HG02610 (cell line): ENCODE results near the gene GPR37L1.

Source experiments
- ATAC-seq: cut with Tn5 transposase; IDR thresholded peaks from one replicate; pipeline ENCODE4 v1.9.1; 2021; ENCODE audit warnings: mild to moderate bottlenecking, moderate library complexity; ENCODE audit not compliant: unreplicated experiment

The GPR37L1 gene, protein sequence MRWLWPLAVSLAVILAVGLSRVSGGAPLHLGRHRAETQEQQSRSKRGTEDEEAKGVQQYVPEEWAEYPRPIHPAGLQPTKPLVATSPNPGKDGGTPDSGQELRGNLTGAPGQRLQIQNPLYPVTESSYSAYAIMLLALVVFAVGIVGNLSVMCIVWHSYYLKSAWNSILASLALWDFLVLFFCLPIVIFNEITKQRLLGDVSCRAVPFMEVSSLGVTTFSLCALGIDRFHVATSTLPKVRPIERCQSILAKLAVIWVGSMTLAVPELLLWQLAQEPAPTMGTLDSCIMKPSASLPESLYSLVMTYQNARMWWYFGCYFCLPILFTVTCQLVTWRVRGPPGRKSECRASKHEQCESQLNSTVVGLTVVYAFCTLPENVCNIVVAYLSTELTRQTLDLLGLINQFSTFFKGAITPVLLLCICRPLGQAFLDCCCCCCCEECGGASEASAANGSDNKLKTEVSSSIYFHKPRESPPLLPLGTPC

DNA sequence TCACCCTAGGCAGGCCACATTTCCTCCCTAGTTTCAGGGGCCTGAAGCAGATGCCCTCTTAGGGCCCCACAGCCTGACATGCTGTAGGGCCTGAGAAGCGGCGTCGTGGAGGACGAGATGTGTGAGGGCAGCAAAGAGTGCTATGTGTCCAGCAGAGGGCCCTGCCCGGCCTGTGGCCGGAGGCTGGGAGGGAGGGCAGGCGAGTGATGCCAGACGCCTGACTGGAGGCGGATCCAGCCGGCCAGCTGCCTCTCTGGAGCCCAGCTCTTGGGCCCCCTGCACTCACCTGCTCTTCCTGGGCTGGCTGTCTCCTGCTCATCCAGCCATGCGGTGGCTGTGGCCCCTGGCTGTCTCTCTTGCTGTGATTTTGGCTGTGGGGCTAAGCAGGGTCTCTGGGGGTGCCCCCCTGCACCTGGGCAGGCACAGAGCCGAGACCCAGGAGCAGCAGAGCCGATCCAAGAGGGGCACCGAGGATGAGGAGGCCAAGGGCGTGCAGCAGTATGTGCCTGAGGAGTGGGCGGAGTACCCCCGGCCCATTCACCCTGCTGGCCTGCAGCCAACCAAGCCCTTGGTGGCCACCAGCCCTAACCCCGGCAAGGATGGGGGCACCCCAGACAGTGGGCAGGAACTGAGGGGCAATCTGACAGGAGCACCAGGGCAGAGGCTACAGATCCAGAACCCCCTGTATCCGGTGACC is at the start of gene GPR37L1:
TSS of gene GPR37L1 (plus strand) at position 279 of the 697 bp plus-strand sequence. CDS start at position 326, 47 bp downstream.
- ATAC-seq, result no peak

DNA sequence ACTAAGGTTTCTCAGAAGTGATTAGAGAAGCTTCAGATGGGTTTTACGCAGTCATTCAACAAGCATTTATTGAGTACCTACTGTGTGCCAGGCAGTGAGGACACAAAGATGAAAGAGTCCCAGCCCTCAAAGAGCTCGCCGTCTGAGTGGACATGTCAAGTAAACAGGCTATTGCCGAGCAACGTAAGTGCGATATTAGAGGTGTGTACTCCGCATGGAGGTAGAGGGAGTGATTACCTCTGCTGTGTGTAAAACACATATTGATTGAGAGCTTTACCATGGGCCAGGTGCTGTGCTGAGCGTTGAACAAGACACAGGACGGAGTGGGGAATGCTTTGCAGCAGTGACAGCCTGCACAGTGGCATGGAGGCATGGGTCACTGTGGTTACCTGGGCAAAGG is 49.5 kb upstream of the GPR37L1 start:
- ATAC-seq, result no peak

DNA sequence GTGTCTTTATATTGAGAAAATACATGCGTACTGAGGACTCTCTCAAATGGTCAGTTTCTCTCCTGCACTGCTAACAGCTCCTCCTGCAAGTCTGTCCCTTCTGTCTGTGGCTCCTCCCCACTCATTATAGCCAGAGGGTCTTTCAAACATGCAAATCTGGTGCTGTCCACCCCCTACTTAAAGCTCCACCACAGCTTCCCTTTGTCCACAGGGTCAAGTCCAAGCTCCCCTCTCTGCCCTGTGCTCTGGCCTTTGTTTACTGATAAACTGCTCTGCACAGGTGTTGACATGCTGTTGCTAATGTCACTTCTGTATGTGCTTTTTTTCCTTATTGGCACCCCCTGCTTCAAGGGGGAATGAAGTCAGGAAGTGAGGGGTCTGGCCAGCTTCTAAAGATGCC is 47.7 kb upstream of the GPR37L1 start:
- ATAC-seq, result no peak

DNA sequence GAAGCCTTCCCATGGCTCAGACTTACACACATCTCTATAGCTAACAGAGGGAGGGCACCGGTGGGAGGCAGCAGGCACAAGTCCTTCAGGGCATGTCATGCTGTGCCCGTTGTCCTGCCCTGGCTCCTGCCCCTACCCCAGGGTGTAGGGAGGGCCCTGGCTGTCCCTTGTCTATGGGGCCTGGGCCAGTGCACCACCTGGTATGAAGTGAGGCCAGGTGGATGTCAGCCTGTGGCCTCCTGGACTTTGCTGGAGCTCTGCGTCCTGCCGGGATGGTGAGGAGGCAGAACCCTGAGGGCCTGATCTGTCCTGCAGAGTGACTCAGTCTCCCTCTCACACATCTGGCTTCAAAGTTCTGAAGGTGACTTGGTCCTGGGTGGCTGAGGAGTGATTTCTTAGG is 47.3 kb upstream of the GPR37L1 start:
- no peak for ATAC-seq

- no peak for ATAC-seq
Observed at GRCh38 chr1:202076050-202076511, 46.6 kb upstream of the GPR37L1 start.

- ATAC-seq, result no peak
Observed at GRCh38 chr1:202078241-202078640, 44.5 kb upstream of the GPR37L1 start.

GRCh38 chr1:202081992-202082391 is 40.7 kb upstream of the GPR37L1 start:
- no peak for ATAC-seq

DNA sequence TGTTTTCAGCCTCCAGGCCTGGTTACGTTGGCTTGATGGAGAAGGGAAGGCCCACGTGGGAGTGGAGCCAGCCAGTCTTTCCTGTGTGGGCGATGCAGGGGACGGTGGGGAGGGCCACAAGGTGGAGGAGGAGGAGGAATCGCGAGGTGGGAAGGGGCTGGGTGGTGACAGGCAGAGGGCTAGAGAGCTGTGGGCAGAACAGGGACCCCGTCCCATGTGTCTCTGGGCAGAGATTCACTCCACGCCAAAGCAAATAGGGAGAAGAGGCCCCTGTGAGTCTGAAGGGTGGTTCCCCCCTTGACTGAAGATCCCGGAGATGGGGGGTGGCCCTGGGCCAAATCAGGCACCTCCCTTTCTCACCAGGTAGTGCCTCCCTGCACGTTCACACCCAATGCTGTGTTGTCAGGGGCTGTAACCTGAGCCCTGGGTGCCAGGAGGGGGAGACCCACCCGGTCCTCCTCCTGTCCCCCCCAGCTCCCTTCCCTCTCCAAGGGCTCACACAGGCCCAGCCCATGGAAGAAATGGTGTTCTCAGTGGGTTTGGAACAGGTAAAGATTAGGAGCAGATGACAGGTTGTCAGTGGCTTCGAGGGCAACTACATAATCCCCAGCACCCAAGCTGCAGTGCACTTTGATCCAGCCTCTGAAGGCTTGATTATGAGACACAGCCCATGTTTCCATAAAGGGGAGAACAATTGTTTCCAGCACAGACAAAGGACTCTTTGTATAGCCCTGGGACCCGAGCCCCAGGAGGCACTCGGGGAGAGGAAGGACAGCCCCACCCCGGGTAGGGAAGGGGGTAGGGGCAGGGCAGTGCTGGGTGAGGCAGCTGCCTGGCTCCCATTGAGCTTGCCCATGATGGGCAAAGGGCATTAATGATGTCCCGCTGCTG is 37.7 kb upstream of the GPR37L1 start:
- ATAC-seq, result no peak

DNA sequence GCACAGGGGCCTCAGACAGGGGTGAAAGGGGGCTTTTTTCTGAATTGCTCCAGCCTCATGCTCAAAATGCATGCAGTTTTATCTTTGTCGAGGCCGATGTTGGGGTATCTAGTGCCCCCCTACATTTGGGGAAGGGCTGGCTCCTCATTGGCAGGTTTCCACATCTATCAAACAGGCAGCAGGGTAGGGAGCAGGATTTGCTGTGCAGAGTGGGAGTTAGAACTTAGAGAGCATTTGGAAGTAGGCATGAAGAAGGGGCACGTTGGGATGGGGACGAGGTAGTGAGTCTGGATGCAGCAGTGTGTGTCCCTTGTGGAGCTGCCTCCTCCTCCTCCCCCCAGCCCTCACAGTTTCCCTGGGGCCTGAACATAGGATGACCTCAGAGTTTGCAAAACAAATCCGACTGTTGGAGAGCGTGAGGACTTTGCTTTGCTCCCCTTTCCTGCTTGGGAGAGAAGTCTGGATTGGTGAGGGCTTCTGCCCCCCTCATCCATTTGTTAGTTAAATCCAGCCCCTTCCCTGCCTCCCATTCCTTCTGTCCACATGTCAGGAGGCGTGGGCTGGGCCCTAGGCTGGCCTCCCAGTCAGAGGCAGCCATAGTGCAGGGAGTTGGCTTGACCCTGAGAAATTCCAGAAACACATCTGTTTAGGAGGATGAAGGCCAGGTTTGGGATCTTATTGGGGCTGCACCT is 36.9 kb upstream of the GPR37L1 start:
- no peak for ATAC-seq

DNA sequence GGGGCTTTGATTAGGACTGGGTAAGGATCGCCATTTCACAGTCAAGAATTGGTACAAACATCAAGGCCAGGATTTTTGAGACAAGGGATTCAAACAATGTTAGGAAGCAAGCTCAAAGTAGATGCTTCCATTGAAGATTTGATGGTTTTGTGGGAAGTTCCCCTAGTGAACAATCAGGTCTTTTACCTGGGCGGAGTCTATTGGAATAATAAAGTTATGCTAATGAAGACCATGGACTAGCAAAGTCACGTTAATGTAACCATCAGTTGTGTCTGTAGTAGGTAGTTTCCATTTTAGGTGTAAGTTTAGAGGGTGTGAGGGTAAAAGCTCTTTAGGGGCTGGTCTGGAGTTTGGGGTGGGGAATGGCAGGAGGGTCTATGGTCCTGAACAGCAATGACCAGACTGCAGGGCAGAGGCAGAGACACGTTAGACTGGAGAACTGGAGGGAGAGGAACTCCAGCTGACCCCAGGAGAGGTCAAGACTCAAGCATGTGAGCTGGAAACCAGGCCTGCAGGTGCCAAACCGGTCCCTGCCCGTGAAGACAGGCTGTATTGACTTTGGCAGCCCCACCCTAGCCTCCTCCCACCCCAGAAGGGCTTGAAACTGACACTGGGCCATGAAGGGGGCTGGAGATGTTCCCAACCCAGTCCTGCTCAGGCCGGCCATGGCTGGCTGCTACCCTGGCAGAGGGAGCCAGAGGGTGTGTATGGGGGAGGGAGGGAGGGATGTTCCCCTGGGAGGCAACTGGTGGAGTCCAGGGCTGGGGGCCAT is 36.0 kb upstream of the GPR37L1 start:
- ATAC-seq, result no peak

- ATAC-seq, result no peak
Observed at GRCh38 chr1:202088206-202088605, 34.5 kb upstream of the GPR37L1 start.

- no peak for ATAC-seq
Observed at GRCh38 chr1:202090994-202091393, 31.7 kb upstream of the GPR37L1 start.

GRCh38 chr1:202093858-202094257 is 28.9 kb upstream of the GPR37L1 start:
- no peak for ATAC-seq

DNA sequence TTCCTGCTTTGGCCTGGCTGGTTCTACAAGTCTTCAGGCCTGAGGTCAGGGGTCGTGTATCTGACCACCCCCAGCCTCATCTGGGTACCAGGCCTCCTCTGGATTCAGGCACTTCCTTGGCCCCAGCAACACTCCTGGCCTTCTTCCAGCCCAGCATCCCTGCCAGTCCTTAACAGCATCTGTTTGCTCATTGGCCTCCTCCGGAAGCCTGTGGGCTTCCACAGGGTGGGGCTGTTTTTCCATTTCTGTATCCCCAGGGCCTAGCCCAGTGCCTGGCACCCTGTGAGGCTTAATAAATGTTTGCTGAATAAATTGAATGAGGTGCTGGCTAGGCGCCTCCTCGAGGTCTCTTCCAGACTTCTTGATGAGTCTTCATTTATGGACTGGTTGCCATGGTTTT is 21.5 kb upstream of the GPR37L1 start:
- no peak for ATAC-seq

DNA sequence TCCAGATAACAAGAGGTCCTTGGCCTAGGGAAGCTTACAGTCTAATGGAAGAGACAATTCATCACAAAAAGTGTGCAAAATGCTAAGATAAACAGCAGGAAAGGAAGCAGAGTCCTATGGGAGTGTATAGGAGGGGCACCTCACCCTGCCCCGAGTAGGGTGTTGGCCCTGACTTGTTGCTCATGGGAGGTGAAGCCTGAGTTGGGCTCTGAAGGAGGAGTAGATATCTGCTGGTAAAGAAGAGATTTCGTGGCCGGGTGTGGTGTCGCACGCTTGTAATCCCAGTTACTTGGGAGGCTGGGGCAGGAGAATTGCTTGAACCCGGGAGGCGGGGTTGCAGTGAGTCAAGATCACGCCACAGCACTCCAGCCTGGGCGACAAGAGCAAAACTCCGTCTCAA is 18.6 kb upstream of the GPR37L1 start:
- no peak for ATAC-seq

GRCh38 chr1:202105571-202106339 is 17.0 kb upstream of the GPR37L1 start:
- no peak for ATAC-seq

DNA sequence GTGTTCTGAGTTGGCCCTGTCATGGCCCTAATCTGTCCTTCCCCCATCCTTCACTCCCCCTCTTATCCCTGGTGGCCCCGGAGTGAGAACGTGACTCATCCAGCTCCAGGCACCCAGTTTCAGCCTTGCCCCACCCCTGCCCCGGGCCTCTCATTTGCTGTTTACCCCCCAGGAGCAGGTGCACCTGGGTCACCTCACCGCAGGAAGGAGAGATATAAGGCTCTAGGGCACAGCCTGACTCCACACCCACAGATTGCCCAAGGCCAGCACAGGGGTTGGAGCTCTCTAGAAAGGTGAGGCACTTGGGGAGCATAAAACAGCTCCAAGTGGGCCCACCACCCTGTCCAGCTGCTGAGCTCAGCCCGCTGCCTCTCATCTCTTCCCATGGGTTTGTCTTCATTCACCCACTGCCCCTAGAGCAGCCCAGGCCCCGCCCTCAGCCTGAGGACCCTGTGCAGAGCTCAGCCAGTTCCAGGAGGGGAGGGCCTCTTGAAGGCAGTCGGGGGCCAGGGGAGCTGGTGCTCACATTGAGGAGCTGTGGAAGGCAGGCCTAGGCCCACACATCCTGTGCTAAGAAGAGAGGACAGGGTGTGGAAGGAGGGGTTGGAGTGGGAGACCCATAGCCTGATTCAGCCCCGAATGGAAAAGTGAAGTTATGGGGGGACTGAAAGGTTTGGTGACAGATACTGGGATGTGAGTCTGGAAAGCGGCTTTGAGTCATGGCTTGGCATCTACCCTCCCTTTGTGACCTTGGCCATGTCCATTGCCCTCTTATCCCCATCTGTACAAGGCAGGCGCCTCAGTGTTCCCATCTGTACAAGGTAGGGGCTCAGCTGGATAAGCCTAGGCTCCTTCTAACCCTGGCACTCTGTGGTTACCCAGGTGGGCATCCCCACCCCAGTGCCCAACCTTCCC is 16.1 kb upstream of the GPR37L1 start:
- ATAC-seq, result no peak

DNA sequence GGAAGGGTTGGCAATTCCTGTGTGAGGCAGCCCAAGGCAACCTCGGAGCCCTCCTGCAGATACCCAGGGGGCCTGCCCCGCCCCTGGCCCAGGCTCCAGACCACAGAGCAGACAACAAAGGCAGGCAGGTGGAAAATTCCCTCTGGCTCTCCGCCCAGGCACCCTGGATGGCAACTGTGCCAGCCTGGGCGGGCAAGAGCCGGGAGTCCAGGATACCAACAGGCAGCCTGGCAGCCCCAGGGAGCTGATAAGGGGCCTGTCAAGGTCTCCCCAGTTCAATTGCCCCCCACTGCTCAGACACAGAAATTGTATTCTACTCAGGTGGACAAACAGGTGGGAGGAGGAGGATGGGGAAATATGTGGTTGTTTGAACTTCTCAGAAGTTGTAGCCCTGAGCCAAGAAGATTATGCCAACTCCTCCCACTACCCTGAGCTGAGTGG is 15.4 kb upstream of the GPR37L1 start:
- ATAC-seq, result no peak
